SH-SY5Y (cell line): ENCODE data around the gene LBHD1.

Experiments used
- GATA2 ChIP-seq: IDR thresholded peaks from 2 replicates; pipeline ENCODE4 v1.6.1; 2011; ENCODE audit warnings: mild to moderate bottlenecking, low read depth, low read length
- GATA3 ChIP-seq: IDR thresholded peaks from 2 replicates; pipeline ENCODE4 v1.6.1; 2011; ENCODE audit warnings: low read depth, mild to moderate bottlenecking, low read length, moderate library complexity

DNA sequence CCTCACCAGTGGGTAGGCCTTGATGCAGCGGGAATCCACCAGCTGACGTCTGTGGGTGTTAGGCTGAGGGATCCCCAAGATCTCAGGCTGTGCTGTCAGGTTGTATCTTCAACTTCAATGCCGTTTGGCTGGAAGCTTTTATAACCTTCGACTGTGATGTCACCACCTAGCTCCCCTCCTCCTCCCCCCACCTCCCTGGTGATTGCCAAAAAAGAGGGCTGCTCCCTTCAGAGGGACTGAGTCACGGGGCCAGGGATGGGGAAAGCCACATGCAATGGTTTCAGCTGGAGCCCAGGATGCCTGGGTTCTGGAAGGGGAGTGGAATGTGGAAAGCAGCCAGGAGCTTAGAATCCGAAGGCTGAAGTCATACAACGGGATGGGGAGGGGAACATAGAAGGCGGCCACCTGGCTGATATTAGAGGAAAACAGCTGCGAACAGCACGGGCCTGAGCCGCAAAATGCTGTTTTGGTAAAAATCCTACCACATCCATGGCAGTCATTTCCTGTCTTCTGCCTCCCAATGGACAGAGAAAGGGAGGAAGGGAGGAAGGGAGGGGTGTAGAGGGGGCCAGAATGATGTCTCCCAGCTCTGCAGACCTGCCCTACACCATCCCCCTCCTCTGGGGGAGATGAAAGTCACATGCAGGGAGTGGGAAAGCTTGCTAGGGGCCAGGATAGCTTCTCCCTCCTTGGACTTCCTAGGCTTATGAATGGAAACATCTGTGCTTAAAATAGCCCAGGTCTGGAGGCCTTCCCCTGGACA is 17.5 kb upstream of the LBHD1 start, which contains the start of gene LRRN4CL:
- TF ChIP-seq GATA2 (no peak), GATA3 (no peak)
